EH (cell line): Measurements from ENCODE around the gene PANK2.
"Not testable (repeated sequence)": the region's sequence is repeated elsewhere in the genome, so short reads cannot be mapped to it uniquely, and the experiment has no call there.

Experiments used
- DNase-seq: peaks from one replicate; pipeline ENCODE4 v3.0.0-alpha.2; 2015; ENCODE audit warnings: low read depth

Gene PANK2

DNA sequence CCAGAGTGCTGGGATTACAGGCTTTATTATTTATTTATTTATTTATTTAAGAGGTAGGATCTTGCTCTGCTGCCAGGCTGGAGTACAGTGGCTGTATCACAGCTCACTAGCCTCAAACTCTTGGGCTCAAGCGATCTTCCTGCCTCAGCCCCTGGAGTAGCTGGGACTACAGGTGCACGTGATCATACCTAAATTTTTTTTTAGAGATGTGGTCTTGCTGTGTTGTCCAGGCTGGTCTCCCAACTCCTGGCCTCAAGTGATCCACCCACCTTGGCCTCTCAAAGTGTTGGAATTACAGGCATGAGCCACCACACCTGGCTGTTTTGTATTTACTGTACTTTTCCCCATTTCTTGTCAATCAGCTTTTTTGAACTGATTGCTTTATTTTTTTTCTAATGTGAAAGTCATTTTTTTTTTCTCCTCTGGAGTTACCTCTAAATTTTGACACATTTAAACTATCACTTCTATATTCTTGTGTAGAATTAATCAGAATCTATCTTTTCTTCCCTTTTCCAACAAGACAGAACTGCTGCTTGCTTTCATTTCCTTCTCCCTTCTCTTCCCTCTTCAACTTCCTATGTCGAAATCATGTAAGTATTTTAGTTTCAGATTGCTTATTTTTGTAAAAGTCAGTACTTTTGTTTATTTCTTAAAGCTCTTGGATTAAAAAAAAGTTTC, 12.0 kb downstream of the PANK2 start:
- DNase-seq = no peak

GRCh38 chr20:3901706-3902440, 12.7 kb downstream of the PANK2 start:
- DNase-seq = no peak

- DNase-seq = no peak
These were observed 13.3 kb downstream of the PANK2 start for GRCh38 chr20:3902446-3902845.

DNA sequence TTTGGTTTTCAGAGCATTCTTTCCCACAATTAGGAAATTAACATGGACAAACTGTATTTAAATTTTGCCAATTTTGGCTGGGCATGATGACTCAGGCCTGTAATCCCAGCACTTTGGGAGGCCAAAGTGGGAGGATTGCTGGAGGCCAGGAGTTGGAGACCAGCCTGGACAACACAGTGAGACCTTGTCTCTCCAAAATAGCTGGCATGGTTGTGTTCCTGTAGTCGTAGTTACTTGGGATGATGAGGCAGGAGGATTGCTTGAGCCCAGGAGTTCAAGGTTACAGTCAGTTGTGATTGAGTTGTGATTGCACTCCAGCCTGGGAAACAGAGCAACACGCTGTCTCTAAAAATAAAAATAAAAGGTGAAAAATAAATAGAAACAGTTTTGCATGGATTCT, 15.0 kb downstream of the PANK2 start:
- no peak for DNase-seq

DNA sequence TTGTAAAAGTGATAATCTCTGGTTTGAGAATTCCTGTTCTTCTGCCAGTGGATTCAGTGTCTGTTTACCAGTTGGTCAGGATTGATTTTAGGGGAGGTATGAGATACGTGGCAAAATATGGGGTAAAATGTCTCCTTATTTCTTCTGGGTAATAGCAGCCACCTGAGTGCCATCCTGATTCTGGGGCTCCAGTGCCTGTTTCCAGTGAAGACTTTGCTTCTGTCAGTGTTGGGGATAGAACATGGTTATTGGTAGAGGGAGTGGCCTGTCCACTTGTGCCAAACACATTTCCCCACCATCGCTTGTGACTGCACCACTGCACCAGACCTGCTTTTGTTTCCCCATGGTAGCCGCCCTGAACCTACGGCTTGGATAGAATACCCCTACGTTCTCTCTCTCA, 15.7 kb downstream of the PANK2 start:
- DNase-seq = no peak

DNA sequence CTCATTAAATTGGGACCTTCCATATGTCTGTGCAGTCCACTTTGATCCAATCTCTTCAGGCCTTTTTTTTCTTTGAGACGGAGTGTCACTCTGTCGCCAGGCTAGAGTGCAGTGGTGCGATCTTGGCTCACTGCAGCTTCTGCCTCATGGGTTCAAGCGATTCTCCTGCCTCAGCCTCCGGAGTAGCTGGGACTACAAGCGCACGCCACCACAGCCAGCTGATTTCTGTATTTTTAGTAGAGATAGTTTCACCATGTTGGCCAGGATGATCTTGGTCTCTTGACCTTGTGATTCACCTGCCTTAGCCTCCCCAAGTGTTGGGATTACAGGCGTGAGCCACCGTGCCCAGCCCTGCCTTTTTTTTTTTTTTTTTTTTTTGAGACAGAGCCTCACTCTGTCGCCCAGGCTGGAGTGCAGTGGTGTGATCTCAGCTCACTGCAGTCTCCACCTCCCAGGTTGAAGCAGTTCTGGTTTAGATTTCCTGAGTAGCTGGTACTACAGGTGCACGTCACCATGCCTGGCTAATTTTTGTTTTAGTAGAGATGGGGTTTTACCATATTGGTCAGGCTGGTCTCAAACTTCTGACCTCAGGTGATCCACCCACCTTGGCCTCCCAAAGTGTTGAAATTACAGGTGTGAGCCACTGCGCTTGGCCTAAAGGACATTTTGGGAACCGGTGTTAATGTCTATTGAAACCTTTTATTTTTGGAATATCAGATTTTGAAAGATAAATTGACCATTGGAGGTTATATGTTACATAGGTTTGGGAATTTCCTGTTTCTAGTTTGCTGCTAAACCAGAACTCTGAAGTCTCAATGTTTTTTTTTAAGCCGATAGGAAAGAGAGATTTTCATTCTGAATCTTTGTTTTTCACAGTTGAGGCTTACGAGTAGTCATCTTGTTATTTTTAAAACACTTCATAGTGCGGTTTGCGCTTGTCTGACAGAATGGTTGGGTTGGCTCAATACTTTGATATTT, 17.8 kb downstream of the PANK2 start:
- DNase-seq = not testable (repeated sequence)

DNA sequence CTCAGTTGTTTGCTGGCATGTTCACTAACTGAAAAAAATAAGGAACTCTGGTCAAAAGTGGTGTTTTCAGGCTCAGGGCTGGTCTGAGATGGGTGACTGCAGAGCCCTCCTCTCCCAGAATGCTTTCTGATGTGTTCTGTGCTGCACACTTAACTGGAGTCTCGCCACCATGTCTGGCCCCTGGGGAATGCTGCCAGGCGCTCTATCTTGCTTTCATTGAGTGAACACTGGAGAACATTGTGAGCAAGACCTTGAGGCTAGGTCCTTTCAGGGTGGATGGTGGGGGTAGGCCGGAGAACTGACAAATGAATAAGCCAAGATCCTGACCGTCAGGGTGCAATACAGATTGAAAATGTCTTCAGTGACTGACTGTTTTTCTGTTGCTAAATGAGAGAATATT, 19.5 kb downstream of the PANK2 start:
- no peak for DNase-seq

DNA sequence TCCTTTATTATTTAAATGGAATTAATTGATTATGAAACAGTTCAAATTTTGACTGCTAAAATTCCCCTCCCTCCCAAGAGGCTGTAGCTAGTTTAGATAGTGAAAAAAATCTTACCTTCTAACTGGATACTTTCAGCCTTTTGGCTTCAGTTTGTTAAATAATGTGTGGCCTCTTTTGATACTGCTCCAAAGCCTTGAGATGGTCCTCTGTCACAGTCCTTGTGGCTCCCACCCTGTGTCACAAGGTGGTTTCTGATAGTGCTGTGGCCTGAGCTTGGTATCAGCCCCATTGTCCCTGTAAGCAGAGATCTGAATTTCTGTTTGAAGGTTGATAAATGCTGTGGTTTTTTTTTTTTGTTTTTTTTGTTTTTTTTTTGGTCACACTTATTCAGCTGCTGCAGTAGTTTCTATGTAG, 20.8 kb downstream of the PANK2 start:
- no peak for DNase-seq

- no peak for DNase-seq
These were observed 21.7 kb downstream of the PANK2 start for GRCh38 chr20:3910853-3911252.

DNA sequence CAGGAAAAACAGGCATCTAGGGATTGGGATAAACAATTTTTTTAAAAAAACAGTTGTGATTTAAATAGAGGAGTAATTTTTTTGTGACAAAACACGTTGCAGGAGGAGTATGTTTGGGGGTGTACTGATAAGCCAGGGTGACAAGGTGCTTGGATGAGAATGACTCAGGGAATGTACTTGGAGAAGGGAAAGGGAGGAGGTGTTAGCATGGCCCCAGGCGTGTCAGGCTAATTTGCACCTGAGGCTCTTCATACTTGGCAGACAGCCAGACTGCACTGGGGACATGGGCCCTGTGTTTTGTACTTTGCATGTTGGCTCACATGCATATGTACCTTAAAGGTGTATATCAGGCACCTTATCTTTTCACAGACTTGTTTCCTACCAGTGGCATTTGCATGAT, 22.8 kb downstream of the PANK2 start:
- no peak for DNase-seq

DNA sequence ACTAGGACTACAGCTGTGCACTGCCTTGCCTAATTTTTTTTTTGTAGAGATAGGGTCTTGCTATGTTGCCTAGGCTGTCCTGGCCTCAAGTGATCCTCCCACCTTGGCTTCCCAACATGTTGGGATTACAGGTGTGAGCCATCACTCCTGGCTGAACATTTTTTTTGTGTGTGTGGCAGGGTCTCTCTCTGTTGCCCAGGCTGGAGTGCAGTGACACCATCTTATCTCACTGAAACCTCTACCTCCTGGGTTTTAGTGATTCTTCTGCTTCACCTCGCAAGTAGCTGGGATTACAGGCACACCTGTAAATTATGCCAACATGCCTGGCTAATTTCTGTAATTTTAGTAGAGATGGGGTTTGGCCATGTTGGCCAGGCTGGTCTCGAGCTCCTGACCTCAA, 25.3 kb downstream of the PANK2 start:
- DNase-seq = no peak

DNA sequence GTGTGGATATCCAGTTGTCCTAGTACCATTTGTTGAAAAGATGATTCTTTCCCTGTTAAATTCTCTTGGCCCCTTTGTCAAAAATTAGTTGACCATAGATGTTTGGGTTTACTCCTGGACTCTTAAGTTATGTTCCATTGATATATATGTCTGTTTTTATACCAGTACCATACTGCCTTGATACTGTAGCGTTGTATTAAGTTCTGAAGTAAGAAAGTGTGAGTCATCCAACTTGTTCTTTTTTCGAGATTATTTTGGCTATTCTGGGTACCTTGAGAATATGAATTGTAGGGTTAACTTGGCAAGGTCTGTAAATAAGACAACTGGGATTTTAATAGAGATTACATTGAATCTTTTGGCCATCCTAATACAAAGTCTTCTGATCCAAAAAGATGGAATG, 26.5 kb downstream of the PANK2 start:
- DNase-seq = no peak

DNA sequence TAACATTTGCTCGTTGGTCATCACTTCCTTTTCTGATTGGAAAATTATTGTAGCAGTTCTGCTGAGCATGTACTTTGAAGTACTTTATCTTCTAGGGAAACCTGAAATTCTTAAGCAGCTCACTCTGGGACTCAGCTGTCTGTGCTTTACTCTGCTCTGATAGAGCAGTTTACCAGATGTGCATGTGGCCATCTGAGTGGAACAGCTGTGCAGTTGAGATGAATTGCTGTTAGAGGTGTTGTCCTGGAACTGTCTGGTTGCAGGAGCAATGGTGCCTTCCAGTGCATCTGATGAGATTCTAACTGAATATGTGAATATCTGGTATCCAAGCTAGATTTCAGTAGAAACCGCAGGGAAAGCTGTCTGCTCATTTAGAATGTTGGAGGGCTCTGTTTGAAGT, 27.2 kb downstream of the PANK2 start:
- no peak for DNase-seq

- peak; percentile 45 for DNase-seq
These were observed 30.2 kb downstream of the PANK2 start for GRCh38 chr20:3919352-3919751.

DNA sequence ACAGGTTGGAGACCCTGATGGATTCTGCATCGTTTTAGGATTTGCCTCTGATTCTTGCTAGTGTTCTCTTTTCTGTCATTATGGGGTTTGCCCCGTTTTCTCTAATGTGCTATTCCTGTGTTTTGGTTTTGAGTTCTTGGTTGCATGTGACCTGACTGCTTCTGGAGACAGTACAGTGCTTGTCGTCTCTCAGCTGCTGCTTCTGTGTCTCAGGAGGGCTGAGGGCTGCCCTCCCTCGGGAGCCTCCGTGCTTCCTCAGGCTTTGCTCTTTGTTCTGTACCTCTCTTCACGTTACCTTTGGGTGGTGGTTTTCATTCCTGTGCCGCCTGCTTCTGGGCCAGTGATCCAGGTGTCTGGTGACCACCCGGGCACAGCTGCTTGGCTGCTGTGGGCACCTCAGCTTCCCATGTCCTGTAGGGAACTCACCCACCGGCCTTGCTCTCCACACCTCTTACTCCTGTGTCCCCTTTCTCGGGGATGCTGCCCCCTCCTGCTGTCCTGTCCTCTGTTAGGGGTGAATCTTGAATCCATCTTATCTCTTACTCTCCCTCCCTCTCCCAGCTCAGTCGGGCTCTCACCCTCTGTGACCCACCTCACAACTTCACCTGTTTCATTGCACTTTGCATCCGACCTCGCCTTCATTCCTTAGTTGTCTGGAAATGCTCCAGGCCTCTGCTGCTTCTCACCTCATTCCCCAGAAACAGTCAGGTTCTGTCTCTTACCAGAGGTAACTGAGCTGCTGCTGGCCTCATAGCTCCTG, 33.2 kb downstream of the PANK2 start:
- no peak for DNase-seq

DNA sequence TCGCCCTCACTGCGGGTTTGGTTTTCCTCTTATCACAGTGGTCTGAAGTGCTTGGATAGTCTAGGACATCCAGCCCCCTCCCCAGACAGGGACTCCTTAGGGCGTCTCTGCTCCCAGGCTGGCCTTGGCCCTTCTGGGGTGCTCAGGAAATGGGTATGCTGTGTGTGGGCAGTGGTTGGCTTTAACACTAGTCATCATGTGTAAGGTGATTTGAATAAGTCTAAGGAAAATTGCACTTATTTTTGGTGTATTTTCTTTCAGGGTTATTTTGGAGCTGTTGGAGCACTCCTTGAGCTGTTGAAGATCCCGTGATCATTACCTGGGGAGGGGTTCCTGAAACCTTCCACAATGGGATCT, 33.8 kb downstream of the PANK2 start:
- DNase-seq = no peak

DNA sequence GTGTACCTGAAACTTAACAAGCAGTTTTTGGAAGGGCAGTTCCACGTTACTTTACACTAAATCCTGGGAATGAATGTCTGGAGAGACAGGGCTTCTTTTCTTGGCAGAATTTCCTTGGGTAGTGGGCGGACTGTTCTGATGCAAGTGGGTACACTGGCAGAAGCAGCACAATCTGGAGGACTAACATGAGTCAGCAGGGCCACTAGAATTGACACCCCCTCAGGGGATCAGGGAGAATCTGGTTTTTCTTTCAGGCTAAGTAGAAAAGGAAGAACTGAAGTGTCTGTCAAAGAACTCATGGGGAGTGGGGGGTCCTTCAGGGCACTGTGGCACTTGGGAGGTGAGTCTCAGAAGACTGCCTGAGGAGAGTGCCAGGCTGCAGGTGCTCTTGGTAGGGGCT, 34.6 kb downstream of the PANK2 start:
- peak; percentile 57 for DNase-seq

- no peak for DNase-seq
These were observed 35.3 kb downstream of the PANK2 start for GRCh38 chr20:3924304-3925112.

DNA sequence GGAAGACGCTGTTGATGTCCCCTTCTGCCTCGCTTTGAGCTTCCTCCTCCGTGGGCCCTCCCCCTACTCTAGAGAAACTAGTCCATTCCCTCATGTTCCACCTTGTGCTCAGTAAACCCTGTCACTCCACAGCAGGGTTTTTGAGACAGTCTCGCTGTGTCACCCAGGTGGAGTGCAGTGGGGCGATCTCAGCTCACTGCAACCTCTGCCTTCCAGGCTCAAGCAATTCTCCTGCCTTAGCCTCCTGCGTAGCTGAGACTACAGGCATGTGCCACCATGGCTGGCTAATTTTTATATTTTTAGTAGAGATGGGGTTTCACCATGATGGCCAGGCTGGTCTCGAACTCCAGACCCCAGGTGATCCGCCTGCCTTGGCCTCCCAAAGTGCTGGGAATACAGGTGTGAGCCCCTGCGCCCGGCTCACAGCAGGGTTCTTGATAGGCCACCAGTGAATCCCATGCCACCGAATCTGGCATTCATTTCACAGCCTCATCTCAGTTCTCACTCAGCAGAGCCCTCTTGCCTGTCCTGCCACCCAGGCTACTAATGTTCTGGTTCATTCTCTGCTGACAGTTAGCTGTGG, 36.0 kb downstream of the PANK2 start:
- no peak for DNase-seq

DNA sequence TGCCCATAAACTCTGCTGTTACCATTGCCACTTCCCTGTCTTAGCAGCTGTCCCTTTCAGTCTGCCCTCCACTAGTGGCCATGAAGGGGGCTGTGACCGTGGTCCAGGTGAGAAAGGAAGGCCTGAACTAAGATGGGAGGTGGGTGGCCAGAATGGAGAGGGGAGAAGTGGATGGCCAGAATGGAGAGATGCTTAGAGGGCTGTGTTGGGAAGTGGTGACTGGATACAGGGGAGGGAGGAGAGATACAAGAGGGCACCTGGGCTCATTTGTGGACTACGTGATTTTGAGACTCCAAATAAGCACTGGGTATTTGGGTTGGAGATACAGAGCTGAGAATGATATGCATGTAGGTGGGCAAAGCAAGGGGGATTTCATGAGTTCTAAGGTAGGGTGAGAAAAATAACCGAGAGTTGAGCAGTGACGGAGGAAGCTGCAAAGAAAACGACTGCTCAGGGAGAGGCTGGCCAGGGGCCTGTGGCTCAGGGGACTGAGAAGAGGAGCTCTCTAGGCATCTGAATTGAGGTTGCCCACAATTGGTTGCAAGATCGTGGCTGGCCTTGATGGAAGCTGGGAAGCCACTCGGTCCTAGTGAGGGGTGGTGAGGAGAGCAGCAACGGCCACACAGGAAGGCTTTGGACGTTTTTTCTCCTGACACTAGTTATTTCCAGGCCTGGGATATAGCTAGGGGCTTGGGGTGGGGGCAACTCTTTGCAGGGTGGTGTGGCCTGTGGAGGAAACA, 36.9 kb downstream of the PANK2 start:
- DNase-seq = no peak
